ENCODE results near the gene BIRC6.

The BIRC6 gene

DNA sequence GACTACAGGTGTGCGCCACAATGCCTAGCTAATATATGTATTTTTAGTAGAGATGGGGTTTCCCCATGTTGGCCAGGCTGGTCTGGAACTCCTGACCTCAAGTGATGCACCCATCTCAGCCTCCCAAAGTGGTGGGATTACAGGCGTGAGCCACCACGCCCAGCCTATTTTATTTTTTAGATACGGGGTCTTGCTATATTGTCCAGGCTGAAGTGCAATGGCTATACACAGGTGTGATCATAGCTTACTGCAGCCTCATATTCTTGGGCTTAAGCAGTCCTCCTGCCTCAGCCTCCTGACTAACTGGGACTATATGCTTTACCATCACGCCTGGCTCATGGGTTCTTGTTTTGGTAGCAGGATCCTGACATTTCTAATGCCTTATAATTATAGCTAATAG, 42.4 kb downstream of the BIRC6 start:
- no peak for ATAC-seq
- TF ChIP-seq TOX (CRISPR knock-in tag; IDR thresholded peaks at IDR 0.05; ENCODE audit: borderline replicate concordance), result no peak

- ATAC-seq, result no peak
- no peak for TF ChIP-seq TOX (CRISPR knock-in tag; IDR thresholded peaks at IDR 0.05; ENCODE audit: borderline replicate concordance)
- TF ChIP-seq ESRRG (CRISPR knock-in tag; IDR thresholded peaks at IDR 0.05), result no peak
- TF ChIP-seq PPARA (CRISPR knock-in tag; IDR thresholded peaks at IDR 0.05; ENCODE audit: borderline replicate concordance), result no peak
- TF ChIP-seq CREB5 (CRISPR knock-in tag; IDR thresholded peaks at IDR 0.05; ENCODE audit: low read depth), result no peak
- no peak for TF ChIP-seq POU6F1 (CRISPR knock-in tag; IDR thresholded peaks at IDR 0.05; ENCODE audit: borderline replicate concordance, low read depth)
- no peak for TF ChIP-seq OSR1 (CRISPR knock-in tag; IDR thresholded peaks at IDR 0.05)
- TF ChIP-seq BACH2 (CRISPR knock-in tag; IDR thresholded peaks at IDR 0.05; ENCODE audit: borderline replicate concordance), result no peak
- no peak for TF ChIP-seq ZNF8 (CRISPR knock-in tag; IDR thresholded peaks at IDR 0.05)
- no peak for TF ChIP-seq CSDC2 (CRISPR knock-in tag; IDR thresholded peaks at IDR 0.05)
- no peak for TF ChIP-seq ZNF565 (CRISPR knock-in tag; conservative IDR thresholded peaks at IDR 0.05; ENCODE audit: low read depth)
- TF ChIP-seq, protein P1, sequence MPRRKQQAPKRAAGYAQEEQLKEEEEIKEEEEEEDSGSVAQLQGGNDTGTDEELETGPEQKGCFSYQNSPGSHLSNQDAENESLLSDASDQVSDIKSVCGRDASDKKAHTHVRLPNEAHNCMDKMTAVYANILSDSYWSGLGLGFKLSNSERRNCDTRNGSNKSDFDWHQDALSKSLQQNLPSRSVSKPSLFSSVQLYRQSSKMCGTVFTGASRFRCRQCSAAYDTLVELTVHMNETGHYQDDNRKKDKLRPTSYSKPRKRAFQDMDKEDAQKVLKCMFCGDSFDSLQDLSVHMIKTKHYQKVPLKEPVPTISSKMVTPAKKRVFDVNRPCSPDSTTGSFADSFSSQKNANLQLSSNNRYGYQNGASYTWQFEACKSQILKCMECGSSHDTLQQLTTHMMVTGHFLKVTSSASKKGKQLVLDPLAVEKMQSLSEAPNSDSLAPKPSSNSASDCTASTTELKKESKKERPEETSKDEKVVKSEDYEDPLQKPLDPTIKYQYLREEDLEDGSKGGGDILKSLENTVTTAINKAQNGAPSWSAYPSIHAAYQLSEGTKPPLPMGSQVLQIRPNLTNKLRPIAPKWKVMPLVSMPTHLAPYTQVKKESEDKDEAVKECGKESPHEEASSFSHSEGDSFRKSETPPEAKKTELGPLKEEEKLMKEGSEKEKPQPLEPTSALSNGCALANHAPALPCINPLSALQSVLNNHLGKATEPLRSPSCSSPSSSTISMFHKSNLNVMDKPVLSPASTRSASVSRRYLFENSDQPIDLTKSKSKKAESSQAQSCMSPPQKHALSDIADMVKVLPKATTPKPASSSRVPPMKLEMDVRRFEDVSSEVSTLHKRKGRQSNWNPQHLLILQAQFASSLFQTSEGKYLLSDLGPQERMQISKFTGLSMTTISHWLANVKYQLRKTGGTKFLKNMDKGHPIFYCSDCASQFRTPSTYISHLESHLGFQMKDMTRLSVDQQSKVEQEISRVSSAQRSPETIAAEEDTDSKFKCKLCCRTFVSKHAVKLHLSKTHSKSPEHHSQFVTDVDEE (CRISPR knock-in tag; IDR thresholded peaks at IDR 0.05), result no peak
- TF ChIP-seq SNAI2 (CRISPR knock-in tag; IDR thresholded peaks at IDR 0.05), result no peak
- no peak for TF ChIP-seq RARB (CRISPR knock-in tag; IDR thresholded peaks at IDR 0.05)
- no peak for TF ChIP-seq TCF4 (CRISPR knock-in tag; IDR thresholded peaks at IDR 0.05; ENCODE audit: borderline replicate concordance)
Observed at GRCh38 chr2:32402091-32402490, 45.3 kb downstream of the BIRC6 start.

GRCh38 chr2:32403782-32404181, 47.0 kb downstream of the BIRC6 start:
- ATAC-seq, result no peak
- TF ChIP-seq ZFP30 (CRISPR knock-in tag; IDR thresholded peaks at IDR 0.05), result no peak
- no peak for TF ChIP-seq POU6F1 (CRISPR knock-in tag; IDR thresholded peaks at IDR 0.05; ENCODE audit: borderline replicate concordance, low read depth)
- TF ChIP-seq CSRNP3 (CRISPR knock-in tag; IDR thresholded peaks at IDR 0.05), result no peak
- TF ChIP-seq, protein P1 (CRISPR knock-in tag; IDR thresholded peaks at IDR 0.05), result no peak
- TF ChIP-seq PPARA (CRISPR knock-in tag; IDR thresholded peaks at IDR 0.05; ENCODE audit: borderline replicate concordance), result no peak
- TF ChIP-seq ZNF70 (CRISPR knock-in tag; IDR thresholded peaks at IDR 0.05), result no peak
- no peak for TF ChIP-seq SNAI2 (CRISPR knock-in tag; IDR thresholded peaks at IDR 0.05)
- TF ChIP-seq CREB5 (CRISPR knock-in tag; IDR thresholded peaks at IDR 0.05; ENCODE audit: low read depth), result no peak
- TF ChIP-seq RARB (CRISPR knock-in tag; IDR thresholded peaks at IDR 0.05), result no peak
- no peak for TF ChIP-seq ZNF8 (CRISPR knock-in tag; IDR thresholded peaks at IDR 0.05)
- TF ChIP-seq ESRRG (CRISPR knock-in tag; IDR thresholded peaks at IDR 0.05), result no peak
- TF ChIP-seq ZNF565 (CRISPR knock-in tag; conservative IDR thresholded peaks at IDR 0.05; ENCODE audit: low read depth), result no peak
- no peak for TF ChIP-seq TCF4 (CRISPR knock-in tag; IDR thresholded peaks at IDR 0.05; ENCODE audit: borderline replicate concordance)
- no peak for TF ChIP-seq TOX (CRISPR knock-in tag; IDR thresholded peaks at IDR 0.05; ENCODE audit: borderline replicate concordance)
- no peak for TF ChIP-seq ARNTL (CRISPR knock-in tag; IDR thresholded peaks at IDR 0.05; ENCODE audit: borderline replicate concordance, low read depth)

Data from SK-N-SH treated with all-trans-retinoic acid at 6 μM for 48 hours (cell line).